Panc1 (cell line): ENCODE results near the gene WNT11. TPM values are rescaled to one million over a fixed set of nuclear protein-coding genes. Genes with fewer than 3 reads are reported as not detected.

Experiments used
- ATAC-seq: fragments of 200-7000 bp; cut with Tn5 transposase; 2 replicates; pipeline ENCODE4 v1.9.1; 2020; ENCODE audit warnings: mild to moderate bottlenecking, moderate library complexity
- BruUV-seq: library from RNA; stranded (reverse); fragments of 400-500 nt; replicated peaks from 2 replicates; lab custom pipeline; 2021; lab: Mats Ljungman, UMichigan
- CTCF ChIA-PET: fragments of 300-600 bp; sonication (Branson Sonifier 250); formaldehyde crosslinking; loops from one replicate; lab custom pipeline; 2022; ENCODE audit warnings: antibody characterized with exemption; lab: Charles Lee
- POLR2A ChIA-PET: fragments of 300-600 bp; sonication (Branson Sonifier 250); formaldehyde crosslinking; loops from one replicate; lab custom pipeline; 2022; ENCODE audit warnings: antibody characterized with exemption; lab: Charles Lee
- DNase-seq: peaks from one replicate; pipeline ENCODE4 v3.0.0-alpha.2; 2010; ENCODE audit warnings: low read depth, low spot score
- H3K27ac ChIP-seq: 2 replicates; pipeline ENCODE4 v1.5.1; 2011; ENCODE audit warnings: mild to moderate bottlenecking, low read length, inconsistent platforms
- H3K27me3 ChIP-seq: fragments of 200-500 bp; sonication (Bioruptor generic); 2 replicates; pipeline ENCODE4 v1.6.0; 2014; ENCODE audit warnings: low read length, inconsistent platforms; ENCODE audit not compliant: control insufficient read depth, insufficient read depth
- H3K36me3 ChIP-seq: fragments of 200-500 bp; sonication (Bioruptor generic); 2 replicates; pipeline ENCODE4 v1.5.1; 2014; ENCODE audit warnings: inconsistent platforms, mild to moderate bottlenecking, low read length, moderate library complexity; ENCODE audit not compliant: control insufficient read depth, insufficient read depth
- H3K4me1 ChIP-seq: 2 replicates; pipeline ENCODE4 v1.5.1; 2011; ENCODE audit warnings: inconsistent platforms, mild to moderate bottlenecking, low read length, moderate library complexity; ENCODE audit not compliant: control insufficient read depth, insufficient read depth
- H3K4me3 ChIP-seq, 2 experiments: 2 replicates each; pipeline ENCODE4 v1.5.1; 2011 to 2012; ENCODE audit warnings: low read depth in 2 of 2, low read length in 2 of 2, mild to moderate bottlenecking in 2 of 2, inconsistent platforms in 1 of 2, moderate library complexity in 1 of 2
- H3K9me3 ChIP-seq: fragments of 200-500 bp; sonication (Bioruptor generic); 2 replicates; pipeline ENCODE4 v1.5.1; 2014; ENCODE audit warnings: low read depth, mild to moderate bottlenecking, inconsistent platforms, low read length, moderate library complexity; ENCODE audit not compliant: control insufficient read depth, insufficient read depth
- CTCF ChIP-seq: fragments of 450-650 bp; IDR thresholded peaks from 2 replicates; pipeline ENCODE4 v1.5.1; 2017; ENCODE audit warnings: mild to moderate bottlenecking
- POLR2AphosphoS5 ChIP-seq: IDR thresholded peaks from 2 replicates; pipeline ENCODE4 v1.6.1; 2012; ENCODE audit warnings: mild to moderate bottlenecking, low read depth, low read length, moderate library complexity
- REST ChIP-seq, 2 experiments: IDR thresholded peaks; 2 replicates each; pipeline ENCODE4 v1.6.1; 2011 to 2012; ENCODE audit warnings: low read depth in 2 of 2, control low read depth in 1 of 2, low read length in 1 of 2, mild to moderate bottlenecking in 1 of 2, moderate library complexity in 1 of 2; ENCODE audit not compliant: insufficient read depth in 1 of 2
- SIN3A ChIP-seq: IDR thresholded peaks from 2 replicates; pipeline ENCODE4 v1.6.1; 2012; ENCODE audit warnings: low read depth, mild to moderate bottlenecking, low read length, moderate library complexity, borderline replicate concordance; ENCODE audit not compliant: insufficient read depth
- TCF7L2 ChIP-seq: IDR thresholded peaks from 2 replicates; pipeline ENCODE4 v1.6.1; 2011; ENCODE audit warnings: mild to moderate bottlenecking, low read depth, low read length, inconsistent platforms
- in situ Hi-C: cut with HindIII; loops from 2 replicates; pipeline ENCODE4 v1.10.0; 2016; ENCODE audit warnings: low sequenced_read_pairs, low pct_unique_long_range_greater_than_20kb
- intact Hi-C: fragments of 100-400 bp; cut with micrococcal nuclease; formaldehyde crosslinking; loops from one replicate; pipeline ENCODE4 v1.10.0; 2022; ENCODE audit not compliant: unreplicated experiment
- total RNA-seq: library from RNA; stranded (reverse); gene quantifications from one replicate; pipeline ENCODE4 v1.2.1, GENCODE V29; 2021; ENCODE audit not compliant: unreplicated experiment

WNT11 gene
- total RNA-seq, 1 experiment from 2014 or later: 1.1 TPM

GRCh38 chr11:76141901-76142588, 64.3 kb downstream of the WNT11 start:
- no peak overlapping the region for H3K27ac ChIP-seq
- in situ Hi-C loops (no loop called here), intact Hi-C loops (no loop called here)
- TF ChIP-seq CTCF (no peak), TCF7L2 (no peak), POLR2AphosphoS5 (no peak), REST (IDR thresholded peaks at IDR 0.05; ENCODE audit: insufficient read depth in 1 of 2, low read depth in 2 of 2, low read length in 1 of 2) (no peak), SIN3A (no peak)
- no peak for ATAC-seq
- H3K4me3 ChIP-seq: no peak overlapping the region
- no peaks in the 10 kb centered on the region for H3K9me3 ChIP-seq
- BruUV-seq: no TSS peak
- DNase-seq: no peak
- H3K4me1 ChIP-seq: no peaks in the 10 kb centered on the region
- no peaks in the 10 kb centered on the region for H3K36me3 ChIP-seq
- no peaks in the 10 kb centered on the region for H3K27me3 ChIP-seq
- ChIA-PET POLR2A (no interaction called here), CTCF (no interaction called here)

DNA sequence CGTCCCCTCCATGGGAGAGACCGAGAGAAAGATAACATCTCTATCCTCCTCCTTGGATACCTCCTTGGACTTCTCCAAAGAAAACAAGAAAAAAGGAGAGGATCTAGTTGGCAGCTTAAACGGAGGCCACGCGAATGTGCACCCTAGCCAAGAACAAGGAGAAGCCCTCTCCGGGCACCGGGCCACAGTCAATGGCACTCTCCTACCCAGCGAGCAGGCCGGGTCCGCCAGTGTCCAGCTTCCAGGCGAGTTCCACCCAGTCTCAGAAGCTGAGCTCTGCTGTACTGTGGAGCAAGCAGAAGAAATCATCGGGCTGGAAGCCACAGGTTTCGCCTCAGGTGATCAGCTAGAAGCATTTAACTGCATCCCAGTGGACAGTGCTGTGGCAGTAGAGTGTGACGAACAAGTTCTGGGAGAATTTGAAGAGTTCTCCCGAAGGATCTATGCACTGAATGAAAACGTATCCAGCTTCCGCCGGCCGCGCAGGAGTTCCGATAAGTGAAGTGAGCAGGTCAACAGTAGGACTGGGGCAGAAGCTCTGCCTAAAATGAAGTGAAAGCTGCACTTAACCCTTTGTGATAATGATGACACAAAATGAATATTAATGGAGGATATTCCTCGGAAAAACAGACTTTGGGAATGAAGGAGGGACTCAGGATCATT, 65.3 kb downstream of the WNT11 start:
- intact Hi-C loops (no loop called here), in situ Hi-C loops (no loop called here)
- Histone ChIP-seq H3K4me1 (no peaks in the 10 kb centered on the region), H3K27me3 (no peaks in the 10 kb centered on the region), H3K27ac (no peak overlapping the region), H3K4me3 (no peak overlapping the region), H3K36me3 (no peaks in the 10 kb centered on the region), H3K9me3 (no peaks in the 10 kb centered on the region)
- ChIA-PET POLR2A (no interaction called here), CTCF (no interaction called here)
- DNase-seq (no peak), ATAC-seq (no peak)
- BruUV-seq: no TSS peak
- no peak for TF ChIP-seq POLR2AphosphoS5
- no peak for TF ChIP-seq SIN3A
- TF ChIP-seq CTCF: no peak
- no peak for TF ChIP-seq REST (IDR thresholded peaks at IDR 0.05; ENCODE audit: insufficient read depth in 1 of 2, low read depth in 2 of 2, low read length in 1 of 2)
- no peak for TF ChIP-seq TCF7L2
